Measurements from ENCODE around the gene CYP19A1.

GRCh38 chr15:51224428-51224827 lies 114.0 kb downstream of the CYP19A1 start:
- no peak for TF ChIP-seq TAF1 (IDR thresholded peaks at IDR 0.05; ENCODE audit: borderline replicate concordance, insufficient read depth, low read length)
- TF ChIP-seq, protein P1, sequence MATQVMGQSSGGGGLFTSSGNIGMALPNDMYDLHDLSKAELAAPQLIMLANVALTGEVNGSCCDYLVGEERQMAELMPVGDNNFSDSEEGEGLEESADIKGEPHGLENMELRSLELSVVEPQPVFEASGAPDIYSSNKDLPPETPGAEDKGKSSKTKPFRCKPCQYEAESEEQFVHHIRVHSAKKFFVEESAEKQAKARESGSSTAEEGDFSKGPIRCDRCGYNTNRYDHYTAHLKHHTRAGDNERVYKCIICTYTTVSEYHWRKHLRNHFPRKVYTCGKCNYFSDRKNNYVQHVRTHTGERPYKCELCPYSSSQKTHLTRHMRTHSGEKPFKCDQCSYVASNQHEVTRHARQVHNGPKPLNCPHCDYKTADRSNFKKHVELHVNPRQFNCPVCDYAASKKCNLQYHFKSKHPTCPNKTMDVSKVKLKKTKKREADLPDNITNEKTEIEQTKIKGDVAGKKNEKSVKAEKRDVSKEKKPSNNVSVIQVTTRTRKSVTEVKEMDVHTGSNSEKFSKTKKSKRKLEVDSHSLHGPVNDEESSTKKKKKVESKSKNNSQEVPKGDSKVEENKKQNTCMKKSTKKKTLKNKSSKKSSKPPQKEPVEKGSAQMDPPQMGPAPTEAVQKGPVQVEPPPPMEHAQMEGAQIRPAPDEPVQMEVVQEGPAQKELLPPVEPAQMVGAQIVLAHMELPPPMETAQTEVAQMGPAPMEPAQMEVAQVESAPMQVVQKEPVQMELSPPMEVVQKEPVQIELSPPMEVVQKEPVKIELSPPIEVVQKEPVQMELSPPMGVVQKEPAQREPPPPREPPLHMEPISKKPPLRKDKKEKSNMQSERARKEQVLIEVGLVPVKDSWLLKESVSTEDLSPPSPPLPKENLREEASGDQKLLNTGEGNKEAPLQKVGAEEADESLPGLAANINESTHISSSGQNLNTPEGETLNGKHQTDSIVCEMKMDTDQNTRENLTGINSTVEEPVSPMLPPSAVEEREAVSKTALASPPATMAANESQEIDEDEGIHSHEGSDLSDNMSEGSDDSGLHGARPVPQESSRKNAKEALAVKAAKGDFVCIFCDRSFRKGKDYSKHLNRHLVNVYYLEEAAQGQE (IDR thresholded peaks at IDR 0.05; ENCODE audit: insufficient read depth in 1 of 2, low read depth in 2 of 2, low read length in 2 of 2): no peak
- TF ChIP-seq POLR2AphosphoS5 (IDR thresholded peaks at IDR 0.05; ENCODE audit: low read depth, low read length): no peak
- TF ChIP-seq SIN3A (IDR thresholded peaks at IDR 0.05; ENCODE audit: borderline replicate concordance, insufficient read depth, low read length): no peak

All from PFSK-1 (cell line).